Measurements from ENCODE around the gene SNRPA. TPM values are rescaled to one million over a fixed set of nuclear protein-coding genes. Genes with fewer than 3 reads are reported as not detected.

Gene SNRPA
- total and polyA plus RNA-seq, 2 of the 8 experiments (the other 6 are each of a cell fraction or from before 2014, with no cell fraction given): 201 to 202 TPM

- Histone ChIP-seq H3K14ac (ENCODE audit: insufficient read length) (no peak overlapping the region), H3K9me3 (ENCODE audit: insufficient read depth in 2 of 2, low read depth in 1 of 2, low read length in 1 of 2) (no peaks in the 10 kb centered on the region), H4K91ac (replicated peaks; ENCODE audit: insufficient read length, low read length) (no peak overlapping the region), H3K79me2 (ENCODE audit: control insufficient read depth in 1 of 2, insufficient read depth in 2 of 2, low read length in 2 of 2) (peaks cover 0 to 35% of the 10 kb centered on the region in 2 experiments; a peak in 2 of 4 replicates), H3K27me3 (replicated peaks in 1 of 4; ENCODE audit: control insufficient read depth in 3 of 4, extremely low read depth in 1 of 4, insufficient read depth in 3 of 4, low read length in 3 of 4) (no peaks in the 10 kb centered on the region), H3K27ac (ENCODE audit: low read depth, low read length) (peak overlapping the region; percentile 74), H2AK5ac (ENCODE audit: low read depth, low read length) (peak overlapping the region; percentile 76), H3K4me2 (ENCODE audit: insufficient read depth in 1 of 2, low read depth in 2 of 2, low read length in 2 of 2) (peak overlapping the region; percentile 96 to 100), H2AFZ (ENCODE audit: low read length) (no peak overlapping the region), H3K9ac (replicated peaks in 1 of 4; ENCODE audit: extremely low read depth in 1 of 4, low read depth in 3 of 4, low read length in 3 of 4) (peak overlapping the region; percentile 82 to 90 (median 87)), H3K36me3 (ENCODE audit: control insufficient read depth in 2 of 4, insufficient read depth in 4 of 4, low read length in 3 of 4) (peaks cover 0 to 9% (median 3%) of the 10 kb centered on the region in 4 experiments; a peak in 4 of 8 replicates), H3K4me1 (replicated peaks in 1 of 4; ENCODE audit: control insufficient read depth in 3 of 4, insufficient read depth in 4 of 4, low read length in 3 of 4) (peaks cover 0 to 25% (median 8%) of the 10 kb centered on the region in 4 experiments; a peak in 6 of 7 replicates), H3K79me1 (ENCODE audit: low read depth, low read length) (peaks cover 10% of the 10 kb centered on the region), H3K23ac (ENCODE audit: insufficient read length) (no peak overlapping the region), H3K18ac (ENCODE audit: extremely low read depth, low read length) (peak overlapping the region; percentile 48; the same call in 1 of the 2 replicates), H4K20me1 (replicated peaks in 1 of 2; ENCODE audit: control insufficient read depth in 1 of 2, insufficient read depth in 2 of 2, low read length in 2 of 2) (no peaks in the 10 kb centered on the region), H3K4me3 (ENCODE audit: extremely low read depth in 1 of 4, insufficient read depth in 2 of 4, low read depth in 3 of 4, low read length in 4 of 4) (peak overlapping the region; percentile 72 to 94 (median 90)), H3K56ac (replicated peaks; ENCODE audit: insufficient read length, low read depth, low read length) (peak overlapping the region; percentile 52), H3K4ac (replicated peaks; ENCODE audit: insufficient read length, low read depth, low read length) (no peak overlapping the region), H2BK20ac (ENCODE audit: low read length) (no peak overlapping the region), H2BK5ac (ENCODE audit: low read depth, low read length) (peak overlapping the region; percentile 84), H2BK12ac (ENCODE audit: low read depth, low read length) (peak overlapping the region; percentile 94), H4K8ac (ENCODE audit: extremely low read depth, insufficient read depth, low read length) (peak overlapping the region; percentile 88), H4K5ac (ENCODE audit: insufficient read length, low read depth, low read length) (no peak overlapping the region), H3K23me2 (ENCODE audit: low read depth, low read length) (peaks cover 23% of the 10 kb centered on the region), H2BK15ac (ENCODE audit: low read length) (0 out of 2 replicates have a peak overlapping the region, but pooled peaks have one; percentile 61), H2BK120ac (replicated peaks; ENCODE audit: low read depth, low read length) (no peak overlapping the region)
- FAIRE-seq: no peak
- no peak for DNase-seq (ENCODE audit: low read depth in 1 of 2, low spot score in 2 of 2)
- ChIA-PET CTCF (ENCODE audit: partially characterized antibody) (interaction anchor here (1.0 to 1.6 kb wide), 7 partner anchors 15 to 177 kb away, joined by 3 to 4 read pairs (median 3); partner anchors contain the start of gene NUMBL), POLR2A (ENCODE audit: partially characterized antibody) (interaction anchor here (0.7 to 2.4 kb wide), 14 partner anchors 13 to 547 kb away, joined by 3 to 28 read pairs (median 7); partner anchors contain the start of genes ACTMAP, EGLN2, HNRNPUL1 and NUMBL)
- TF ChIP-seq SIN3A (conservative IDR thresholded peaks at IDR 0.05 in 1 of 2, IDR thresholded peaks at IDR 0.05 in 1 of 2; ENCODE audit: low read depth in 1 of 2, low read length in 2 of 2): 0 out of 4 replicates have a peak, but pooled peaks of 1 of the 2 experiments have one; percentile 12
- TF ChIP-seq NRF1 (IDR thresholded peaks at IDR 0.05; ENCODE audit: low read depth, low read length): no peak
- TF ChIP-seq BRCA1 (IDR thresholded peaks at IDR 0.05; ENCODE audit: low read depth, low read length): no peak
- TF ChIP-seq KDM4A (IDR thresholded peaks at IDR 0.05; ENCODE audit: low read depth, low read length, severe bottlenecking): no peak
- peak; percentile 21 for TF ChIP-seq ASH2L (IDR thresholded peaks at IDR 0.05; ENCODE audit: low read length)
- no peak for TF ChIP-seq RNF2 (IDR thresholded peaks at IDR 0.05; ENCODE audit: borderline replicate concordance, low read depth, low read length, missing control alignments, poor library complexity, severe bottlenecking)
- 8% methylated on average over 16 of the region's 20 CpGs; no CpG with 5 or more reads in 1 of the 2 experiments for WGBS, 2 experiments (ENCODE audit: extremely low coverage in 1 of 2, insufficient coverage in 1 of 2, insufficient read length in 1 of 2, insufficient replicate concordance in 2 of 2, low coverage in 1 of 2, low lambda C conversion rate in 2 of 2, missing lambda C conversion rate in 1 of 2)
Measured at GRCh38 chr19:40717325-40717879, 33.6 kb upstream of the SNRPA start.

All from H1 (cell line).